ENCODE measurements around the gene SOX13. TPM values are rescaled to one million over a fixed set of nuclear protein-coding genes. Genes with fewer than 3 reads are reported as not detected.

SOX13 gene
- total RNA-seq, 2 donors from 2014 or later, result 91.9 to 95.9 TPM

DNA sequence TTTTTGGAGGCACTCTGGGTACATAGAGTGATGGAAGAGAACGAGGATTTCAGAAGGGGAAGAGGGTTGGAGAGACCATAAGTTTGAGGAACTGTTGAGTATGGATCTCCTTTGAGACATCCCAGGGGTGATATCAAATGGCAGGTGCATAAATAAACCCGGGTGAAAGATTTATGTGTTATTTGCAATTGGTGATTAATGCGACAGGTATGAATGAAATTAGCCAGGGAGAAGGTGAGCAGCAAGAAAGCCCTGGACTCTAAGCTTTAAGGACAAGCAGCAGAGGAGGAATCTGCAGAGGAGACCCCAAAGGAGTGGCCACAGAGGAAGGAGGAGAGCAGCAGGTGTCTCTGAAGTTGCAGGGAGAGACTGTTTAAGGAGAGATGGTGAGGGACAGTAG is 102.0 kb downstream of the SOX13 start:
- DNase-seq (ENCODE audit: low spot score), result no peak
- WGBS, result 80% methylated on average over 3 of the region's 3 CpGs
- intact Hi-C loops (cut with DNase I), result no loop called here
- Histone ChIP-seq H3K9me3 (no peaks in the 10 kb centered on the region), H3K27me3 (replicated peaks; ENCODE audit: insufficient read depth) (no peaks in the 10 kb centered on the region), H3K4me3 (no peak overlapping the region), H3K36me3 (no peaks in the 10 kb centered on the region), H3K4me1 (replicated peaks) (no peaks in the 10 kb centered on the region), H3K27ac (no peak overlapping the region)
- TF ChIP-seq POLR2AphosphoS5 (IDR thresholded peaks at IDR 0.05), result no peak
- TF ChIP-seq CTCF (IDR thresholded peaks at IDR 0.05), result no peak

DNA sequence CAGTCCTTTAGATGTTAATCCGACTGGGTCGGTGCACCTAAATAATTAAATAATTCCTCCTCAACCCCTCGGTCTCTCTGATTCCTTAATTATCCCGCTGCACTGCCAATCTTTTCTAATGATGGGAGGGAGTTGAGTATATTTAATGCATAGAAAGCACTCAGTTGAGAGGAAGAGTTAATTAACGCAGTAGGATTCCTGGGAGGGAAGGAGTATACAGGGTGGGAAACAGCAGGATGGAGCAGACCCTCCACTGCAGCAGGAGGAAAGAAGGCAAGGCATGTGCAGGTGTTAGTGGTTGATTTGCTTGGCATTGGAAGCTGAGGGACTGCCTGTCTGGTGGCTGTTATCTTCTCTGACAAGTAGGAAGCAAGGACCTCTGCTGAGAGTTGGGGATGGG is 103.1 kb downstream of the SOX13 start:
- intact Hi-C loops (cut with DNase I), result no loop called here
- H3K27ac ChIP-seq, result no peak overlapping the region
- 88% methylated on average over 5 of the region's 5 CpGs for WGBS
- H3K27me3 ChIP-seq (replicated peaks; ENCODE audit: insufficient read depth), result no peaks in the 10 kb centered on the region
- no peak overlapping the region for H3K4me3 ChIP-seq
- no peaks in the 10 kb centered on the region for H3K9me3 ChIP-seq
- H3K36me3 ChIP-seq, result no peaks in the 10 kb centered on the region
- H3K4me1 ChIP-seq (replicated peaks), result no peaks in the 10 kb centered on the region
- TF ChIP-seq POLR2A (IDR thresholded peaks at IDR 0.05), result no peak
- TF ChIP-seq POLR2AphosphoS5 (IDR thresholded peaks at IDR 0.05), result no peak
- TF ChIP-seq CTCF (IDR thresholded peaks at IDR 0.05), result no peak
- no peak for DNase-seq (ENCODE audit: low spot score)

- Histone ChIP-seq H3K36me3 (no peaks in the 10 kb centered on the region), H3K9me3 (no peaks in the 10 kb centered on the region), H3K4me3 (no peak overlapping the region), H3K27me3 (replicated peaks; ENCODE audit: insufficient read depth) (no peaks in the 10 kb centered on the region), H3K4me1 (replicated peaks) (no peaks in the 10 kb centered on the region), H3K27ac (no peak overlapping the region)
- no peak for DNase-seq (ENCODE audit: low spot score)
- intact Hi-C loops (cut with DNase I), result no loop called here
- TF ChIP-seq POLR2A (IDR thresholded peaks at IDR 0.05) (no peak), CTCF (IDR thresholded peaks at IDR 0.05) (no peak), POLR2AphosphoS5 (IDR thresholded peaks at IDR 0.05) (no peak)
- 74% methylated on average over 4 of the region's 4 CpGs for WGBS
Measured at GRCh38 chr1:204177133-204177532, 104.2 kb downstream of the SOX13 start.

Other genes starting within 250 kb of the SOX13 start
- gene SNRPE, start 211.5 kb upstream of the SOX13 start, total RNA-seq, result 10 to 100 TPM; 18.8 to 92.8 TPM
- gene ETNK2, start 78.9 kb downstream of the SOX13 start, total RNA-seq, result 10 to 100 TPM; 25.3 to 84.5 TPM
- gene REN, start 93.2 kb downstream of the SOX13 start, total RNA-seq, result under 1 TPM in 1 of 2 donors, not detected in 1; 0.36 TPM
- 1 to 10 TPM in 1 of 2 donors, not detected in 1; 6.0 TPM for gene KISS1, start 123.4 kb downstream of the SOX13 start, total RNA-seq
- gene GOLT1A, start 140.9 kb downstream of the SOX13 start, total RNA-seq, result 1 to 10 TPM; 3.0 to 3.6 TPM